ENCODE measurements around the gene S100A7A.

S100A7A gene

GRCh38 chr1:153465811-153466636, 49.7 kb downstream of the S100A7A start:
- peak; percentile 54 for DNase-seq

GRCh38 chr1:153466908-153467307, 50.6 kb downstream of the S100A7A start:
- DNase-seq = no peak

- no peak for DNase-seq
Observed at GRCh38 chr1:153470707-153471106, 54.4 kb downstream of the S100A7A start.
